HepG2 (cell line): ENCODE measurements around the gene PDCD1LG2. TPM values are rescaled to one million over a fixed set of nuclear protein-coding genes. Genes with fewer than 3 reads are reported as not detected.

ENCODE experiments used
- ATAC-seq: fragments of 200-7000 bp; cut with Tn5 transposase; 3 replicates; pipeline ENCODE4 v1.9.1; 2020; ENCODE audit warnings: mild to moderate bottlenecking, moderate library complexity
- BruUV-seq: library from RNA; stranded (reverse); fragments of 400-500 nt; replicated peaks from 2 replicates; lab custom pipeline; 2021; lab: Mats Ljungman, UMichigan
- CTCF ChIA-PET: fragments of 300-600 bp; formaldehyde crosslinking; extraction: SDS; loops from one replicate; lab custom pipeline; 2021; ENCODE audit warnings: low total read pairs, inconsistent platforms, low intra/inter-chr PET ratio; lab: Yijun Ruan, JAX
- POLR2A ChIA-PET: fragments of 350-600 bp; sonication (Branson Sonifier 250); formaldehyde crosslinking; loops from one replicate; lab custom pipeline; 2020; ENCODE audit warnings: antibody characterized with exemption, inconsistent platforms; lab: Yijun Ruan, JAX
- DNase-seq: peaks from one replicate; pipeline ENCODE4 v3.0.0-alpha.2; 2015; ENCODE audit warnings: low spot score
- FAIRE-seq: peaks from 3 replicates; lab custom pipeline; 2011; peaks lifted over from hg19 to GRCh38; lab: Jason Lieb, UNC
- H2AFZ ChIP-seq: one replicate; pipeline ENCODE4 v1.6.1; 2011; ENCODE audit warnings: low read length, inconsistent platforms
- H3K27ac ChIP-seq: fragments of 300-600 bp; 3 replicates; pipeline ENCODE4 v1.8.0; 2011; ENCODE audit warnings: mixed run types, mild to moderate bottlenecking, mixed read lengths, low read length, inconsistent platforms; ENCODE audit not compliant: insufficient read depth; ENCODE audit errors: extremely low read length
- H3K27me3 ChIP-seq, 2 experiments: fragments of 200-600 bp in 1 of 2; 2 replicates in 1 of 2; 3 replicates in 1 of 2; pipeline versions ENCODE4 v1.6.0 to v1.8.0; 2011; ENCODE audit warnings: low read length in 2 of 2, mild to moderate bottlenecking in 2 of 2, moderate library complexity in 2 of 2, inconsistent platforms in 1 of 2; ENCODE audit not compliant: insufficient read depth in 2 of 2, control insufficient read depth in 1 of 2
- H3K36me3 ChIP-seq, 2 experiments: fragments of 200-600 bp in 1 of 2; replicated peaks in 1 of 2; 2 replicates in 1 of 2; 3 replicates in 1 of 2; pipeline versions ENCODE4 v1.5.1 to v1.8.0; 2011; ENCODE audit warnings: low read length in 2 of 2, inconsistent platforms in 1 of 2; ENCODE audit not compliant: insufficient read depth in 2 of 2, control insufficient read depth in 1 of 2
- H3K4me1 ChIP-seq: 2 replicates; pipeline ENCODE4 v1.5.1; 2012; ENCODE audit warnings: low read length, inconsistent platforms; ENCODE audit not compliant: insufficient read depth
- H3K4me2 ChIP-seq: 2 replicates; pipeline ENCODE4 v1.6.0; 2011; ENCODE audit warnings: low read depth, low read length, inconsistent platforms
- H3K4me3 ChIP-seq, 3 experiments: fragments of 200-600 bp in 1 of 3; sonication (generic), shearing (Covaris generic) in 1 of 3; replicated peaks in 1 of 3; 2 replicates each; pipeline ENCODE4 v1.5.1; 2011 to 2016; ENCODE audit warnings: low read length in 3 of 3, inconsistent platforms in 2 of 3, low read depth in 2 of 3, mild to moderate bottlenecking in 2 of 3, control low read depth in 1 of 3, mixed read lengths in 1 of 3; ENCODE audit not compliant: insufficient read depth in 1 of 3
- H3K79me2 ChIP-seq: one replicate; pipeline ENCODE4 v1.6.1; 2011; ENCODE audit warnings: low read length, inconsistent platforms; ENCODE audit not compliant: insufficient read depth
- H3K9ac ChIP-seq: 2 replicates; pipeline ENCODE4 v1.6.0; 2011; ENCODE audit warnings: mild to moderate bottlenecking, low read depth, low read length, inconsistent platforms; ENCODE audit not compliant: insufficient read depth
- H3K9me3 ChIP-seq: 2 replicates; pipeline ENCODE4 v1.5.1; 2012; ENCODE audit warnings: mild to moderate bottlenecking, low read length
- H4K20me1 ChIP-seq: 2 replicates; pipeline ENCODE4 v1.6.0; 2011; ENCODE audit warnings: inconsistent platforms, mild to moderate bottlenecking, low read length, moderate library complexity; ENCODE audit not compliant: insufficient read depth
- BRCA1 ChIP-seq: sonication (generic); formaldehyde crosslinking; IDR thresholded peaks from 2 replicates; pipeline ENCODE4 v1.4.0; 2020; ENCODE audit warnings: missing genetic modification reagents
- KMT2B ChIP-seq: IDR thresholded peaks from 2 replicates; pipeline ENCODE4 v1.6.1; 2016; ENCODE audit warnings: missing genetic modification reagents, missing compliant biosample characterization
- MAFK ChIP-seq, 2 experiments: IDR thresholded peaks in 1 of 2; conservative IDR thresholded peaks in 1 of 2; 2 replicates each; pipeline ENCODE4 v1.6.1; 2011; ENCODE audit warnings: improper control_type of control experiment in 2 of 2, low read length in 2 of 2
- NFE2L1 ChIP-seq: sonication (generic); formaldehyde crosslinking; IDR thresholded peaks from 2 replicates; pipeline ENCODE4 v1.4.0; 2020; ENCODE audit warnings: missing genetic modification reagents, mild to moderate bottlenecking, borderline replicate concordance
- NPAS2 ChIP-seq: sonication (generic); formaldehyde crosslinking; IDR thresholded peaks from 2 replicates; pipeline ENCODE4 v1.8.0; 2022; ENCODE audit warnings: mild to moderate bottlenecking, missing genetic modification reagents, borderline replicate concordance
- RCOR2 ChIP-seq: IDR thresholded peaks from 2 replicates; pipeline ENCODE4 v1.6.1; 2016; ENCODE audit warnings: missing biosample characterization, missing genetic modification reagents
- SIX4 ChIP-seq: sonication (generic); formaldehyde crosslinking; IDR thresholded peaks from 2 replicates; pipeline ENCODE4 v1.4.0; 2020; ENCODE audit warnings: missing genetic modification reagents
- SOX5 ChIP-seq: IDR thresholded peaks from 2 replicates; pipeline ENCODE4 v1.6.1; 2016; ENCODE audit warnings: borderline replicate concordance
- ZNF3 ChIP-seq: IDR thresholded peaks from 2 replicates; pipeline ENCODE4 v1.7.0; 2017; ENCODE audit warnings: inconsistent platforms
- WGBS: methylation state at CpG from one replicate; pipeline ENCODE4 v1.1.6; 2017; ENCODE audit warnings: low lambda C conversion rate; 5-methylcytosine and 5-hydroxymethylcytosine counted together
- in situ Hi-C: cut with HindIII; loops from 2 replicates; pipeline ENCODE4 v1.10.0; 2017; ENCODE audit warnings: low pct_unique_long_range_greater_than_20kb; ENCODE audit not compliant: extremely low pct_ligation_motif_present
- intact Hi-C: fragments of 100-400 bp; cut with micrococcal nuclease; formaldehyde crosslinking; loops from one replicate; pipeline ENCODE4 v1.10.0; 2022; ENCODE audit not compliant: unreplicated experiment
- polyA plus RNA-seq, 8 experiments: library from polyadenylated mRNA; depleted of rRNA in 3 of 8; stranded (reverse) in 7 of 8; unstranded in 1 of 8; fragments of >200 nt; fragmentation: Illumina TruSeq in 4 of 8; extraction: Trizol in 4 of 8; gene quantifications; 2 replicates each; pipeline versions ENCODE4 v1.2.1 to v1.2.3, GENCODE V29; 2011 to 2016; ENCODE audit warnings: low read depth in 4 of 8, missing spikeins in 1 of 8, mixed read lengths in 1 of 8; ENCODE audit not compliant: insufficient read depth in 1 of 8
- total RNA-seq, 5 experiments: library from RNA; depleted of rRNA; stranded (reverse); fragments of >200 nt; fragmentation: Illumina TruSeq; extraction: Trizol; gene quantifications; 2 replicates each; pipeline ENCODE4 v1.2.3, GENCODE V29; 2016; ENCODE audit warnings: low read depth in 1 of 5
- TF ChIP-seq, protein P1 (sequence below): sonication (generic); formaldehyde crosslinking; IDR thresholded peaks from 2 replicates; pipeline ENCODE4 v1.5.1; 2020; ENCODE audit warnings: missing genetic modification reagents, mild to moderate bottlenecking, borderline replicate concordance
- TF ChIP-seq, protein P2 (sequence below): sonication (generic); formaldehyde crosslinking; IDR thresholded peaks from 2 replicates; pipeline ENCODE4 v1.4.0; 2020; ENCODE audit warnings: mild to moderate bottlenecking, missing genetic modification reagents, borderline replicate concordance

The PDCD1LG2 gene
- total and polyA plus RNA-seq, 2 of the 13 experiments (the other 11 are each of a cell fraction or from before 2014, with no cell fraction given) = not detected

DNA sequence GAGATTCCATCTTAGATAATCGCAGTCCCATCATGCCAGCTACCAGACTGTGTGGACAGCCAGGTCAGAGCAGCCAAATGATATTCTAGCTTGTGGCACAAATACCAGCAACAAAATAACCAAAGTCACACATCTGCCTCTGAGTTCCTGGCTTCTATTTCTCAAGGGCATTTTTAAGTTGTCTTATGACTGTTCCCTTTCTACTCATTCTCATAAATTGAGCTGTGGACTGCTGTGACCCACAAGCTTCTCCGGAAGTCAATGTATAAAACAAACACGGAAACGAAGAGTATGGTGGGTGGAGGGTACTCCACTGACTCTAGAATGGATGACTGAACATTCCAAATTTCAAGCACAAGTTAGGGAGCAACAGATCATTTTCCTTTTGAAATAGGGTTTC lies 43.9 kb downstream of the PDCD1LG2 start:
- no peak for FAIRE-seq
- POLR2A ChIA-PET = no interaction called here
- Histone ChIP-seq H3K27me3 (no peaks in the 10 kb centered on the region; a peak in 1 of 5 replicates), H3K4me2 (no peak overlapping the region), H3K9ac (no peak overlapping the region), H3K4me3 (no peak overlapping the region), H3K36me3 (no peaks in the 10 kb centered on the region), H3K4me1 (no peaks in the 10 kb centered on the region), H3K9me3 (no peaks in the 10 kb centered on the region)
- in situ Hi-C loops (no loop called here), intact Hi-C loops (no loop called here)
- BruUV-seq = no TSS peak
- no peak for ATAC-seq
- CTCF ChIA-PET = no interaction called here
- no peak for DNase-seq
- TF ChIP-seq, protein P1, sequence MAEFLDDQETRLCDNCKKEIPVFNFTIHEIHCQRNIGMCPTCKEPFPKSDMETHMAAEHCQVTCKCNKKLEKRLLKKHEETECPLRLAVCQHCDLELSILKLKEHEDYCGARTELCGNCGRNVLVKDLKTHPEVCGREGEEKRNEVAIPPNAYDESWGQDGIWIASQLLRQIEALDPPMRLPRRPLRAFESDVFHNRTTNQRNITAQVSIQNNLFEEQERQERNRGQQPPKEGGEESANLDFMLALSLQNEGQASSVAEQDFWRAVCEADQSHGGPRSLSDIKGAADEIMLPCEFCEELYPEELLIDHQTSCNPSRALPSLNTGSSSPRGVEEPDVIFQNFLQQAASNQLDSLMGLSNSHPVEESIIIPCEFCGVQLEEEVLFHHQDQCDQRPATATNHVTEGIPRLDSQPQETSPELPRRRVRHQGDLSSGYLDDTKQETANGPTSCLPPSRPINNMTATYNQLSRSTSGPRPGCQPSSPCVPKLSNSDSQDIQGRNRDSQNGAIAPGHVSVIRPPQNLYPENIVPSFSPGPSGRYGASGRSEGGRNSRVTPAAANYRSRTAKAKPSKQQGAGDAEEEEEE = no peak
- TF ChIP-seq ZNF3 (CRISPR knock-in tag) (no peak), NPAS2 (CRISPR knock-in tag) (no peak), KMT2B (CRISPR knock-in tag) (no peak), BRCA1 (CRISPR knock-in tag) (no peak), NFE2L1 (no peak), SOX5 (CRISPR knock-in tag) (no peak)
- TF ChIP-seq, all 625 proteins: peak for 0
- WGBS = 1% methylated on average over 4 of the region's 4 CpGs
- Histone ChIP-seq H3K27ac (no peak overlapping the region), H2AFZ (no peak overlapping the region), H4K20me1 (no peaks in the 10 kb centered on the region), H3K79me2 (no peaks in the 10 kb centered on the region)

DNA sequence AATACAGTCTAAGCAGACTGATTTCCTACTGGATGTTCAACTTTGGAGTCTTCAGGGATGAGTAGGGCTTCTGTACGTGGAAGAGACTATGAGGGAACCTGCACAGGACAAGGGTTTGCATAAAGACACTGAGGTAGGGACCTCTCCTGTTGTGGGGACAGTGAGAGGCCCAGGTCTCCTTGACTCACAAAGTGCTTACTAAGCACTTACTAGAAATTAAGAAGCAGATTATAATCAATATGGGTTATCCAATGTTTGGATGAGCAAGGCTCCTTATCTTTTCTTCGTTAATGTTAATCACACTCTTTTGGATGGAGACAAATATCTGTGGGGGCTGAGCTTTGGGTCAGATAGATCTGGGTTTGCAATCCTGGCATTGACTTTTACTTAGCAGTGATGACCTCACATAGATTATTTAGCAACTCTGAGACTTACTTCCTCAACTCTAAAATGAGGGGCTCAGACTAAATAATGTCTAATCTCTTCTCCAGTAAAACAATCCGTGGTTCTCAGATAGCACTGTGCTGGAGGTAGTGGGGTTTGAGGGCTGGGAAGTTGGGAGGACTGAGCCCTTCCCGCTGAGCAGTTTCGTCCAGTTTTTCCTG lies 45.9 kb downstream of the PDCD1LG2 start:
- Histone ChIP-seq H3K4me2 (no peak overlapping the region), H3K9me3 (no peaks in the 10 kb centered on the region), H3K9ac (no peak overlapping the region), H2AFZ (no peak overlapping the region), H4K20me1 (no peaks in the 10 kb centered on the region), H3K79me2 (no peaks in the 10 kb centered on the region), H3K27ac (no peak overlapping the region), H3K4me3 (no peak overlapping the region), H3K36me3 (no peaks in the 10 kb centered on the region), H3K4me1 (no peaks in the 10 kb centered on the region), H3K27me3 (peaks cover 0 to 4% of the 10 kb centered on the region in 2 experiments; a peak in 1 of 5 replicates)
- POLR2A ChIA-PET = no interaction called here
- WGBS = 0% methylated on average over 5 of the region's 5 CpGs
- intact Hi-C loops = no loop called here
- no peak for FAIRE-seq
- in situ Hi-C loops = no loop called here
- no peak for ATAC-seq
- DNase-seq = no peak
- CTCF ChIA-PET = no interaction called here
- no TSS peak for BruUV-seq
- TF ChIP-seq RCOR2 = no peak
- TF ChIP-seq MAFK (conservative IDR thresholded peaks at IDR 0.05 in 1 of 2, IDR thresholded peaks at IDR 0.05 in 1 of 2; ENCODE audit: low read length in 2 of 2) = peak; percentile 89 to 94
- TF ChIP-seq SIX4 (CRISPR knock-in tag) = no peak
- TF ChIP-seq, protein P2, sequence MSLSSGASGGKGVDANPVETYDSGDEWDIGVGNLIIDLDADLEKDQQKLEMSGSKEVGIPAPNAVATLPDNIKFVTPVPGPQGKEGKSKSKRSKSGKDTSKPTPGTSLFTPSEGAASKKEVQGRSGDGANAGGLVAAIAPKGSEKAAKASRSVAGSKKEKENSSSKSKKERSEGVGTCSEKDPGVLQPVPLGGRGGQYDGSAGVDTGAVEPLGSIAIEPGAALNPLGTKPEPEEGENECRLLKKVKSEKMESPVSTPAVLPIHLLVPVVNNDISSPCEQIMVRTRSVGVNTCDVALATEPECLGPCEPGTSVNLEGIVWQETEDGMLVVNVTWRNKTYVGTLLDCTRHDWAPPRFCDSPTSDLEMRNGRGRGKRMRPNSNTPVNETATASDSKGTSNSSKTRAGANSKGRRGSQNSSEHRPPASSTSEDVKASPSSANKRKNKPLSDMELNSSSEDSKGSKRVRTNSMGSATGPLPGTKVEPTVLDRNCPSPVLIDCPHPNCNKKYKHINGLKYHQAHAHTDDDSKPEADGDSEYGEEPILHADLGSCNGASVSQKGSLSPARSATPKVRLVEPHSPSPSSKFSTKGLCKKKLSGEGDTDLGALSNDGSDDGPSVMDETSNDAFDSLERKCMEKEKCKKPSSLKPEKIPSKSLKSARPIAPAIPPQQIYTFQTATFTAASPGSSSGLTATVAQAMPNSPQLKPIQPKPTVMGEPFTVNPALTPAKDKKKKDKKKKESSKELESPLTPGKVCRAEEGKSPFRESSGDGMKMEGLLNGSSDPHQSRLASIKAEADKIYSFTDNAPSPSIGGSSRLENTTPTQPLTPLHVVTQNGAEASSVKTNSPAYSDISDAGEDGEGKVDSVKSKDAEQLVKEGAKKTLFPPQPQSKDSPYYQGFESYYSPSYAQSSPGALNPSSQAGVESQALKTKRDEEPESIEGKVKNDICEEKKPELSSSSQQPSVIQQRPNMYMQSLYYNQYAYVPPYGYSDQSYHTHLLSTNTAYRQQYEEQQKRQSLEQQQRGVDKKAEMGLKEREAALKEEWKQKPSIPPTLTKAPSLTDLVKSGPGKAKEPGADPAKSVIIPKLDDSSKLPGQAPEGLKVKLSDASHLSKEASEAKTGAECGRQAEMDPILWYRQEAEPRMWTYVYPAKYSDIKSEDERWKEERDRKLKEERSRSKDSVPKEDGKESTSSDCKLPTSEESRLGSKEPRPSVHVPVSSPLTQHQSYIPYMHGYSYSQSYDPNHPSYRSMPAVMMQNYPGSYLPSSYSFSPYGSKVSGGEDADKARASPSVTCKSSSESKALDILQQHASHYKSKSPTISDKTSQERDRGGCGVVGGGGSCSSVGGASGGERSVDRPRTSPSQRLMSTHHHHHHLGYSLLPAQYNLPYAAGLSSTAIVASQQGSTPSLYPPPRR (CRISPR knock-in tag) = no peak
